ENCODE data around the gene UBAP2. TPM values are rescaled to one million over a fixed set of nuclear protein-coding genes. Genes with fewer than 3 reads are reported as not detected.
"Not testable (repeated sequence)": the region's sequence is repeated elsewhere in the genome, so short reads cannot be mapped to it uniquely, and the experiment has no call there.

Gene UBAP2
- total and polyA plus RNA-seq, 2 donors, result 17.2 to 31.9 TPM

- H3K9me3 ChIP-seq (ENCODE audit: control insufficient read depth in 2 of 2, insufficient read depth in 1 of 2, low read length in 1 of 2); H3K27me3 ChIP-seq (ENCODE audit: control insufficient read depth in 2 of 2, insufficient read depth in 1 of 2, low read length in 1 of 2); H3K4me3 ChIP-seq (ENCODE audit: low read length in 2 of 2); H3K27ac ChIP-seq (ENCODE audit: low read depth in 1 of 2, low read length in 1 of 2); H3K4me1 ChIP-seq (ENCODE audit: control insufficient read depth in 2 of 2, insufficient read depth in 2 of 2, low read length in 2 of 2); DNase-seq (ENCODE audit: low read depth in 6 of 9, low spot score in 9 of 9): not testable (repeated sequence)
- WGBS, result 83% methylated on average over 7 of the region's 7 CpGs
- peaks cover 9 to 23% of the 10 kb centered on the region in 2 donors for H3K36me3 ChIP-seq (ENCODE audit: control insufficient read depth in 2 of 2, insufficient read depth in 2 of 2, low read length in 1 of 2)
Measured at GRCh38 chr9:33962468-33962867, 86.2 kb downstream of the UBAP2 start.

GRCh38 chr9:33959725-33960124 lies 89.0 kb downstream of the UBAP2 start:
- Histone ChIP-seq H3K9me3 (ENCODE audit: control insufficient read depth in 2 of 2, insufficient read depth in 1 of 2, low read length in 1 of 2) (no peaks in the 10 kb centered on the region), H3K4me3 (ENCODE audit: low read length in 2 of 2) (no peak overlapping the region), H3K4me1 (ENCODE audit: control insufficient read depth in 2 of 2, insufficient read depth in 2 of 2, low read length in 2 of 2) (no peaks in the 10 kb centered on the region), H3K27me3 (ENCODE audit: control insufficient read depth in 2 of 2, insufficient read depth in 1 of 2, low read length in 1 of 2) (no peaks in the 10 kb centered on the region), H3K36me3 (ENCODE audit: control insufficient read depth in 2 of 2, insufficient read depth in 2 of 2, low read length in 1 of 2) (peaks cover 17 to 31% of the 10 kb centered on the region in 2 donors), H3K27ac (ENCODE audit: low read depth in 1 of 2, low read length in 1 of 2) (no peak overlapping the region)
- DNase-seq (ENCODE audit: low read depth in 6 of 9, low spot score in 9 of 9), result no peak
- WGBS, result 96% methylated on average over 2 of the region's 2 CpGs

- peaks cover 24 to 51% of the 10 kb centered on the region in 2 donors for H3K36me3 ChIP-seq (ENCODE audit: control insufficient read depth in 2 of 2, insufficient read depth in 2 of 2, low read length in 1 of 2)
- no peak overlapping the region for H3K27ac ChIP-seq (ENCODE audit: low read depth in 1 of 2, low read length in 1 of 2)
- no peaks in the 10 kb centered on the region for H3K27me3 ChIP-seq (ENCODE audit: control insufficient read depth in 2 of 2, insufficient read depth in 1 of 2, low read length in 1 of 2)
- 87% methylated on average over 4 of the region's 4 CpGs for WGBS
- no peak for DNase-seq (ENCODE audit: low read depth in 6 of 9, low spot score in 9 of 9)
- H3K9me3 ChIP-seq (ENCODE audit: control insufficient read depth in 2 of 2, insufficient read depth in 1 of 2, low read length in 1 of 2), result no peaks in the 10 kb centered on the region
- no peaks in the 10 kb centered on the region for H3K4me1 ChIP-seq (ENCODE audit: control insufficient read depth in 2 of 2, insufficient read depth in 2 of 2, low read length in 2 of 2)
- H3K4me3 ChIP-seq (ENCODE audit: low read length in 2 of 2), result no peak overlapping the region
Measured at GRCh38 chr9:33956544-33956943, 92.1 kb downstream of the UBAP2 start.

GRCh38 chr9:33952066-33952465 lies 96.6 kb downstream of the UBAP2 start:
- no peaks in the 10 kb centered on the region for H3K4me1 ChIP-seq (ENCODE audit: control insufficient read depth in 2 of 2, insufficient read depth in 2 of 2, low read length in 2 of 2)
- no peaks in the 10 kb centered on the region for H3K9me3 ChIP-seq (ENCODE audit: control insufficient read depth in 2 of 2, insufficient read depth in 1 of 2, low read length in 1 of 2)
- no peak overlapping the region for H3K27ac ChIP-seq (ENCODE audit: low read depth in 1 of 2, low read length in 1 of 2)
- H3K4me3 ChIP-seq (ENCODE audit: low read length in 2 of 2), result no peak overlapping the region
- H3K36me3 ChIP-seq (ENCODE audit: control insufficient read depth in 2 of 2, insufficient read depth in 2 of 2, low read length in 1 of 2), result peaks cover 29 to 54% of the 10 kb centered on the region in 2 donors
- no peaks in the 10 kb centered on the region for H3K27me3 ChIP-seq (ENCODE audit: control insufficient read depth in 2 of 2, insufficient read depth in 1 of 2, low read length in 1 of 2)
- no peak for DNase-seq (ENCODE audit: low read depth in 6 of 9, low spot score in 9 of 9)
- 76% methylated on average over 2 of the region's 2 CpGs for WGBS

- peaks cover 26 to 55% of the 10 kb centered on the region in 2 donors for H3K36me3 ChIP-seq (ENCODE audit: control insufficient read depth in 2 of 2, insufficient read depth in 2 of 2, low read length in 1 of 2)
- no peaks in the 10 kb centered on the region for H3K4me1 ChIP-seq (ENCODE audit: control insufficient read depth in 2 of 2, insufficient read depth in 2 of 2, low read length in 2 of 2)
- H3K4me3 ChIP-seq (ENCODE audit: low read length in 2 of 2), result no peak overlapping the region
- WGBS, result 95% methylated on average over 1 of the region's 1 CpG
- DNase-seq (ENCODE audit: low read depth in 6 of 9, low spot score in 9 of 9), result no peak
- H3K27me3 ChIP-seq (ENCODE audit: control insufficient read depth in 2 of 2, insufficient read depth in 1 of 2, low read length in 1 of 2), result no peaks in the 10 kb centered on the region
- H3K27ac ChIP-seq (ENCODE audit: low read depth in 1 of 2, low read length in 1 of 2), result no peak overlapping the region
- H3K9me3 ChIP-seq (ENCODE audit: control insufficient read depth in 2 of 2, insufficient read depth in 1 of 2, low read length in 1 of 2), result no peaks in the 10 kb centered on the region
Measured at GRCh38 chr9:33950371-33950770, 98.3 kb downstream of the UBAP2 start.

GRCh38 chr9:33946779-33947535 lies 101.7 kb downstream of the UBAP2 start:
- Histone ChIP-seq H3K4me1 (ENCODE audit: control insufficient read depth in 2 of 2, insufficient read depth in 2 of 2, low read length in 2 of 2) (no peaks in the 10 kb centered on the region), H3K36me3 (ENCODE audit: control insufficient read depth in 2 of 2, insufficient read depth in 2 of 2, low read length in 1 of 2) (peaks cover 25 to 65% of the 10 kb centered on the region in 2 donors), H3K9me3 (ENCODE audit: control insufficient read depth in 2 of 2, insufficient read depth in 1 of 2, low read length in 1 of 2) (no peaks in the 10 kb centered on the region), H3K27ac (ENCODE audit: low read depth in 1 of 2, low read length in 1 of 2) (no peak overlapping the region), H3K27me3 (ENCODE audit: control insufficient read depth in 2 of 2, insufficient read depth in 1 of 2, low read length in 1 of 2) (no peaks in the 10 kb centered on the region), H3K4me3 (ENCODE audit: low read length in 2 of 2) (no peak overlapping the region)
- whole genome bisulfite sequencing, result 99% methylated on average over 3 of the region's 3 CpGs
- no peak for DNase-seq (ENCODE audit: low read depth in 6 of 9, low spot score in 9 of 9)

- no peaks in the 10 kb centered on the region for H3K27me3 ChIP-seq (ENCODE audit: control insufficient read depth in 2 of 2, insufficient read depth in 1 of 2, low read length in 1 of 2)
- DNase-seq (ENCODE audit: low read depth in 6 of 9, low spot score in 9 of 9), result no peak
- H3K36me3 ChIP-seq (ENCODE audit: control insufficient read depth in 2 of 2, insufficient read depth in 2 of 2, low read length in 1 of 2), result peaks cover 35 to 76% of the 10 kb centered on the region in 2 donors
- no peak overlapping the region for H3K4me3 ChIP-seq (ENCODE audit: low read length in 2 of 2)
- no peaks in the 10 kb centered on the region for H3K4me1 ChIP-seq (ENCODE audit: control insufficient read depth in 2 of 2, insufficient read depth in 2 of 2, low read length in 2 of 2)
- no peaks in the 10 kb centered on the region for H3K9me3 ChIP-seq (ENCODE audit: control insufficient read depth in 2 of 2, insufficient read depth in 1 of 2, low read length in 1 of 2)
- 96% methylated on average over 2 of the region's 2 CpGs for WGBS
- H3K27ac ChIP-seq (ENCODE audit: low read depth in 1 of 2, low read length in 1 of 2), result no peak overlapping the region
Measured at GRCh38 chr9:33943389-33943788, 105.3 kb downstream of the UBAP2 start.

GRCh38 chr9:33942471-33943083 lies 106.1 kb downstream of the UBAP2 start:
- H3K27ac ChIP-seq (ENCODE audit: low read depth in 1 of 2, low read length in 1 of 2), result no peak overlapping the region
- H3K27me3 ChIP-seq (ENCODE audit: control insufficient read depth in 2 of 2, insufficient read depth in 1 of 2, low read length in 1 of 2), result no peaks in the 10 kb centered on the region
- peaks cover 39 to 72% of the 10 kb centered on the region in 2 donors for H3K36me3 ChIP-seq (ENCODE audit: control insufficient read depth in 2 of 2, insufficient read depth in 2 of 2, low read length in 1 of 2)
- DNase-seq (ENCODE audit: low read depth in 6 of 9, low spot score in 9 of 9), result no peak
- WGBS, result 97% methylated on average over 3 of the region's 3 CpGs
- no peaks in the 10 kb centered on the region for H3K9me3 ChIP-seq (ENCODE audit: control insufficient read depth in 2 of 2, insufficient read depth in 1 of 2, low read length in 1 of 2)
- H3K4me1 ChIP-seq (ENCODE audit: control insufficient read depth in 2 of 2, insufficient read depth in 2 of 2, low read length in 2 of 2), result no peaks in the 10 kb centered on the region
- H3K4me3 ChIP-seq (ENCODE audit: low read length in 2 of 2), result no peak overlapping the region

All from thymus (tissue), 11 donors.